ENCODE measurements around the gene KIF2B. TPM values are rescaled to one million over a fixed set of nuclear protein-coding genes. Genes with fewer than 3 reads are reported as not detected.
"Not testable (repeated sequence)": the region's sequence is repeated elsewhere in the genome, so short reads cannot be mapped to it uniquely, and the experiment has no call there.

The KIF2B gene
- total and polyA plus RNA-seq, 12 donors = not detected

DNA sequence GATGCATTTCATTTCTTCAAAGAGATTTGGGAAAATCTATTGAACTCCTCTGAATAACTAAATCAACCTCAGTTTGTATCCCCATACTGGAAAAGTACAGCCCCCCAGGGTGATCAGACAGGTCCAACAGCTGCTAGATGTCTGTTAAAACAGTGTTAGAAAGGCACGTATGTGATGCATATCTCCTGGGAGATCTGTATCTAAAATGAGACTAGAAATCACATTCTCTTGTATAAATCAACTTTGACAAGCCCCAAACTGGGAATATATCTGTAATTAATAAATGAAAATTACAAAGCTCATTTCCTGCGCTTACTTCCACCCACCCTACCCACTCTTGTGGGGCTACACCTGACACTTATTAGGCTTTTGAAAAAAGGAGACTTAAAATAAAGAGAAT, 3.8 kb upstream of the KIF2B start:
- no peaks in the 10 kb centered on the region for H3K4me1 ChIP-seq (replicated peaks in 1 of 2)
- H3K4me3 ChIP-seq = no peak overlapping the region
- no peak overlapping the region for H3K27ac ChIP-seq
- H3K27me3 ChIP-seq = no peaks in the 10 kb centered on the region
- H3K9me3 ChIP-seq (replicated peaks in 1 of 3) = no peaks in the 10 kb centered on the region
- TF ChIP-seq, protein P1, sequence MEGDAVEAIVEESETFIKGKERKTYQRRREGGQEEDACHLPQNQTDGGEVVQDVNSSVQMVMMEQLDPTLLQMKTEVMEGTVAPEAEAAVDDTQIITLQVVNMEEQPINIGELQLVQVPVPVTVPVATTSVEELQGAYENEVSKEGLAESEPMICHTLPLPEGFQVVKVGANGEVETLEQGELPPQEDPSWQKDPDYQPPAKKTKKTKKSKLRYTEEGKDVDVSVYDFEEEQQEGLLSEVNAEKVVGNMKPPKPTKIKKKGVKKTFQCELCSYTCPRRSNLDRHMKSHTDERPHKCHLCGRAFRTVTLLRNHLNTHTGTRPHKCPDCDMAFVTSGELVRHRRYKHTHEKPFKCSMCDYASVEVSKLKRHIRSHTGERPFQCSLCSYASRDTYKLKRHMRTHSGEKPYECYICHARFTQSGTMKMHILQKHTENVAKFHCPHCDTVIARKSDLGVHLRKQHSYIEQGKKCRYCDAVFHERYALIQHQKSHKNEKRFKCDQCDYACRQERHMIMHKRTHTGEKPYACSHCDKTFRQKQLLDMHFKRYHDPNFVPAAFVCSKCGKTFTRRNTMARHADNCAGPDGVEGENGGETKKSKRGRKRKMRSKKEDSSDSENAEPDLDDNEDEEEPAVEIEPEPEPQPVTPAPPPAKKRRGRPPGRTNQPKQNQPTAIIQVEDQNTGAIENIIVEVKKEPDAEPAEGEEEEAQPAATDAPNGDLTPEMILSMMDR (IDR thresholded peaks at IDR 0.05) = no peak
- TF ChIP-seq POLR2A (IDR thresholded peaks at IDR 0.05) = no peak
- 49 to 64% (median 57%) methylated on average over 2 of the region's 2 CpGs for WGBS, 4 donors
- DNase-seq = no peak
- no peaks in the 10 kb centered on the region for H3K36me3 ChIP-seq (replicated peaks in 1 of 2)
- intact Hi-C loops (cut with DNase I) = no loop called here

DNA sequence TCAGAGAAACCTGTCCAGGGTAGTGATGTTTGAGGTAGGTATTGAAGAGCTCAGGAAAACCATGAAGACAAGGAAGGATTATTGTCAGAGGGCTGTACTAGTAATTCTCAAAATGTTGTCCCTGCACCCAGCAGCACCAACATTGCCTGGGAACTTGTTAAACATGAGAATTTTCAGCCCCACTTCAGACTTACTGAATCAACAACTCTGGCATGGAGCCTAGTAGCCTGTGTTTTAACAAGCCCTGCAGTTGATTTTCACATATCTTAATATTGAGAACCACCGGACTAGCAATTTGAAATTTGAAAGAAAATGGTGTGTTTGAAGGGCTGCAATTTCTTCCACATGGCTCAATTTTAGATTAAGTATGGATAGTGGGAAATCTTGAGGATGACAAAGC, 2.8 kb upstream of the KIF2B start:
- intact Hi-C loops (cut with DNase I) = no loop called here

DNA sequence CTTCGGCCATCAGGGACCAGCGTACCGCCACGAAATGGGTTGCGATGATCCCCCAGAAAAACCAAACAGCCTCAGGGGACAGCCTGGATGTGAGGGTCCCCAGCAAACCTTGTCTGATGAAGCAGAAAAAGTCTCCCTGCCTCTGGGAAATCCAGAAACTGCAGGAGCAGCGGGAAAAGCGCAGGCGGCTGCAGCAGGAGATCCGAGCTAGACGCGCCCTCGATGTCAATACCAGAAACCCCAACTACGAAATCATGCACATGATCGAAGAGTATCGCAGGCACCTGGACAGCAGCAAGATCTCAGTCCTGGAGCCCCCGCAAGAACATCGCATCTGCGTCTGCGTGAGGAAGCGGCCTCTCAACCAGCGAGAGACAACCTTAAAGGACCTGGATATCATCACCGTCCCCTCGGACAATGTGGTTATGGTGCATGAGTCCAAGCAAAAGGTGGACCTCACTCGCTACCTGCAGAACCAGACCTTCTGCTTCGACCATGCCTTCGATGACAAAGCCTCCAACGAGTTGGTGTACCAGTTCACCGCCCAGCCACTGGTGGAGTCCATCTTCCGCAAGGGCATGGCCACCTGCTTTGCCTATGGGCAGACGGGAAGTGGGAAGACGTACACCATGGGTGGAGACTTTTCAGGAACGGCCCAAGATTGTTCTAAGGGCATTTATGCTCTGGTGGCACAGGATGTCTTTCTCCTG, 769 bp downstream of the KIF2B start:
- no peak overlapping the region for H3K4me3 ChIP-seq
- H3K36me3 ChIP-seq (replicated peaks in 1 of 2) = no peaks in the 10 kb centered on the region
- 85 to 94% (median 90%) methylated on average over 24 to 32 of the region's 32 CpGs for WGBS, 4 donors
- intact Hi-C loops (cut with DNase I) = no loop called here
- no peaks in the 10 kb centered on the region for H3K27me3 ChIP-seq
- H3K4me1 ChIP-seq (replicated peaks in 1 of 2) = no peaks in the 10 kb centered on the region
- no peak for TF ChIP-seq POLR2A (IDR thresholded peaks at IDR 0.05)
- TF ChIP-seq, protein P1 (IDR thresholded peaks at IDR 0.05) = no peak
- DNase-seq = no peak
- H3K9me3 ChIP-seq (replicated peaks in 1 of 3) = no peaks in the 10 kb centered on the region
- H3K27ac ChIP-seq = no peak overlapping the region

More for the DNA sequence above, 2.8 kb upstream of the KIF2B start:
- TF ChIP-seq, protein P1 (IDR thresholded peaks at IDR 0.05) = no peak
- TF ChIP-seq POLR2A (IDR thresholded peaks at IDR 0.05) = no peak
- H3K27me3 ChIP-seq = no peaks in the 10 kb centered on the region
- no peaks in the 10 kb centered on the region for H3K4me1 ChIP-seq (replicated peaks in 1 of 2)
- no peaks in the 10 kb centered on the region for H3K9me3 ChIP-seq (replicated peaks in 1 of 3)
- H3K27ac ChIP-seq = no peak overlapping the region
- no peaks in the 10 kb centered on the region for H3K36me3 ChIP-seq (replicated peaks in 1 of 2)
- H3K4me3 ChIP-seq = no peak overlapping the region
- DNase-seq = no peak
- 75 to 89% (median 87%) methylated on average over 1 of the region's 1 CpG for WGBS, 4 donors

DNA sequence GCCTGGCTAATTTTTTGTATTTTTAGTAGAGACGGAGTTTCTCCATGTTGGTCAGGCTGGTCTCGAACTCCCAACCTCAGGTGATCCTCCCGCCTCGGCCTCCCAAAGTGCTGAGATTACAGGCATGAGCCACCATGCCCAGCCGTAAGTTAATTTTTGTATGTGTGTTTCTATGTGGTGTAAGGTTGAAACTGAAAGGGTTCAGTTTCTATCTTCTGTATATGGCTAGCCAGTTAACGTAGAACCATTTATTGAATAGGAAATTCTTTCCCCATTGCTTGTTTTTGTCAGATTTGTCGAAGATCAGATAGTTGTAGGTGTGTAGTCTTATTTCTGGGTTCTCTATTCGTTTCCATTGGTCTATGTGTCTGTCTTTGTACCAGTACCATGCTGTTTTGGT, 12.0 kb downstream of the KIF2B start:
- H3K9me3 ChIP-seq (replicated peaks in 1 of 3); H3K27ac ChIP-seq; H3K4me1 ChIP-seq (replicated peaks in 1 of 2); DNase-seq; H3K36me3 ChIP-seq (replicated peaks in 1 of 2); H3K27me3 ChIP-seq; intact Hi-C loops (cut with DNase I); H3K4me3 ChIP-seq: not testable (repeated sequence)
- WGBS, 4 donors = 79 to 85% (median 83%) methylated on average over 8 of the region's 8 CpGs

DNA sequence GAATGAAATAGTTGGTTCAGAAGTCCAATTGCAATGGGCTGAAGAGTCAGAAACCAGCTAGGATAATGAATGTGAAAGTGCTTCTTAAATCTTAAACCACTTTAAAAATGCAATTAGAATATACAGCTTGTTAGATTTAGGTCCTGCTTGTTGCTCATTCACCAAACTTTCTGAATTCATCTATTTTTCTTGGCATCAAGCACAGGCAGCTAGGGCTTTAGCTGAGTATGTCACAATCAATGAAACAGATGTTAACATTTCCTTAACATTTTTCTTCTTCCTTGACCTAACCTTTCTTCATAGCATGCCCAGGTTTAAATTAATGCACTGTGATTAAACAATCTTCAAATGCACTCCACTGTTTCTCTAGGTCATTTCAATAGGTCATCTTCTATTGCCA, 14.4 kb downstream of the KIF2B start:
- H3K4me3 ChIP-seq = no peak overlapping the region
- no peak for DNase-seq
- H3K27me3 ChIP-seq = no peaks in the 10 kb centered on the region
- H3K4me1 ChIP-seq (replicated peaks in 1 of 2) = no peaks in the 10 kb centered on the region
- H3K9me3 ChIP-seq (replicated peaks in 1 of 3) = no peaks in the 10 kb centered on the region
- no peaks in the 10 kb centered on the region for H3K36me3 ChIP-seq (replicated peaks in 1 of 2)
- TF ChIP-seq, protein P1 (IDR thresholded peaks at IDR 0.05) = no peak
- TF ChIP-seq POLR2A (IDR thresholded peaks at IDR 0.05) = no peak
- intact Hi-C loops (cut with DNase I) = no loop called here
- no peak overlapping the region for H3K27ac ChIP-seq

All from adrenal gland (tissue), 12 donors.